PC-9 (cell line): ENCODE data around the gene TCAP.

Experiments used
- CTCF ChIP-seq: fragments of 200-600 bp; sonication (generic); conservative IDR thresholded peaks from 2 replicates; pipeline ENCODE4 v1.6.1; 2017; ENCODE audit warnings: mixed run types, antibody characterized with exemption, mild to moderate bottlenecking, moderate library complexity
- EZH2 ChIP-seq: fragments of 200-600 bp; sonication (generic); IDR thresholded peaks from 2 replicates; pipeline ENCODE4 v1.8.0; 2017; ENCODE audit warnings: antibody characterized with exemption, low read depth

- TF ChIP-seq CTCF (peak; percentile 94), EZH2 (no peak)
These were observed 30.7 kb upstream of the TCAP start for GRCh38 chr17:39634384-39634871.
